Neural cell (in vitro differentiated cells): Measurements from ENCODE around the gene WDR91. TPM values are rescaled to one million over a fixed set of nuclear protein-coding genes. Genes with fewer than 3 reads are reported as not detected.

Source experiments
- H2AFZ ChIP-seq: fragments of 200-600, 300-800 bp; sonication (generic), shearing (Covaris generic); 2 replicates; pipeline ENCODE4 v1.6.0; 2014; ENCODE audit warnings: low read depth, mild to moderate bottlenecking, antibody characterized with exemption, low read length, moderate library complexity
- H3F3A ChIP-seq: fragments of 200-600 bp; shearing (Covaris generic); 2 replicates; pipeline ENCODE4 v1.6.1; 2016; ENCODE audit warnings: mild to moderate bottlenecking, moderate library complexity, mixed read lengths, antibody characterized with exemption, low read length; ENCODE audit not compliant: insufficient read depth, poor library complexity, severe bottlenecking
- H3K27ac ChIP-seq: fragments of 200-600, 300-800 bp; sonication (generic), shearing (Covaris generic); 2 replicates; pipeline ENCODE4 v1.5.1; 2014; ENCODE audit warnings: mild to moderate bottlenecking, low read length, moderate library complexity
- H3K27me3 ChIP-seq: fragments of 300-800, 200-600 bp; sonication (generic), shearing (Covaris generic); 2 replicates; pipeline ENCODE4 v1.6.0; 2014; ENCODE audit warnings: mild to moderate bottlenecking, low read depth, low read length, moderate library complexity; ENCODE audit not compliant: insufficient read depth
- H3K36me3 ChIP-seq: fragments of 300-800, 200-600 bp; sonication (generic), shearing (Covaris generic); 2 replicates; pipeline ENCODE4 v1.5.1; 2014; ENCODE audit warnings: mild to moderate bottlenecking, antibody characterized with exemption, low read length, moderate library complexity; ENCODE audit not compliant: insufficient read depth
- H3K4me2 ChIP-seq: fragments of 300-800, 200-600 bp; sonication (generic), shearing (Covaris generic); 2 replicates; pipeline ENCODE4 v1.6.0; 2014; ENCODE audit warnings: mild to moderate bottlenecking, low read length
- H3K4me3 ChIP-seq: fragments of 300-800, 200-600 bp; sonication (generic), shearing (Covaris generic); 2 replicates; pipeline ENCODE4 v1.5.1; 2014; ENCODE audit warnings: mild to moderate bottlenecking, low read length, moderate library complexity
- H3K79me2 ChIP-seq: fragments of 200-600 bp; shearing (Covaris generic); replicated peaks from 2 replicates; pipeline ENCODE4 v1.6.0; 2014; ENCODE audit warnings: mild to moderate bottlenecking, low read length, moderate library complexity; ENCODE audit not compliant: insufficient read depth
- H3K9ac ChIP-seq: fragments of 300-800, 200-600 bp; sonication (generic), shearing (Covaris generic); 2 replicates; pipeline ENCODE4 v1.6.1; 2016; ENCODE audit warnings: mild to moderate bottlenecking, low read length, mixed read lengths
- H3K9me2 ChIP-seq: fragments of 200-600 bp; shearing (Covaris generic); 2 replicates; pipeline ENCODE4 v1.6.1; 2016; ENCODE audit warnings: mild to moderate bottlenecking, low read length, mixed read lengths; ENCODE audit not compliant: insufficient read depth
- H3K9me3 ChIP-seq: fragments of 200-600, 300-800 bp; sonication (generic), shearing (Covaris generic); 2 replicates; pipeline ENCODE4 v1.6.1; 2016; ENCODE audit warnings: mild to moderate bottlenecking, mixed run types, low read length, moderate library complexity, mixed read lengths
- H4K20me1 ChIP-seq: fragments of 200-600 bp; shearing (Covaris generic); 2 replicates; pipeline ENCODE4 v1.6.1; 2016; ENCODE audit warnings: mild to moderate bottlenecking, mixed run types; ENCODE audit not compliant: insufficient read depth
- CTCF ChIP-seq: fragments of 450-650 bp; IDR thresholded peaks from 2 replicates; pipeline ENCODE4 v1.5.1; 2014; ENCODE audit warnings: antibody characterized with exemption, mild to moderate bottlenecking, moderate library complexity; ENCODE audit not compliant: poor library complexity, severe bottlenecking
- EP300 ChIP-seq: fragments of 450-650 bp; conservative IDR thresholded peaks from 2 replicates; pipeline ENCODE4 v1.6.1; 2014; ENCODE audit warnings: antibody characterized with exemption, mild to moderate bottlenecking, moderate library complexity; ENCODE audit not compliant: poor library complexity, severe bottlenecking
- EZH2 ChIP-seq: fragments of 200-600, 300-800 bp; shearing (Covaris generic), sonication (generic); IDR thresholded peaks from 2 replicates; pipeline ENCODE4 v1.6.1; 2014; ENCODE audit warnings: antibody characterized with exemption, low read length, borderline replicate concordance, mild to moderate bottlenecking; ENCODE audit not compliant: insufficient read depth, poor library complexity, severe bottlenecking
- MXI1 ChIP-seq: fragments of 450-650 bp; conservative IDR thresholded peaks from 2 replicates; pipeline ENCODE4 v1.6.1; 2014; ENCODE audit warnings: antibody characterized with exemption, mild to moderate bottlenecking; ENCODE audit not compliant: poor library complexity, severe bottlenecking
- POLR2AphosphoS5 ChIP-seq: IDR thresholded peaks from 2 replicates; pipeline ENCODE4 v1.6.1; 2012
- RAD21 ChIP-seq: fragments of 450-650 bp; conservative IDR thresholded peaks from 2 replicates; pipeline ENCODE4 v1.6.1; 2014; ENCODE audit warnings: antibody characterized with exemption, mild to moderate bottlenecking, moderate library complexity
- REST ChIP-seq: IDR thresholded peaks from 2 replicates; pipeline ENCODE4 v1.6.1; 2012; ENCODE audit warnings: borderline replicate concordance
- SMC3 ChIP-seq: fragments of 450-650 bp; conservative IDR thresholded peaks from 2 replicates; pipeline ENCODE4 v1.6.1; 2014; ENCODE audit warnings: antibody characterized with exemption, mild to moderate bottlenecking, moderate library complexity; ENCODE audit not compliant: poor library complexity
- TAF1 ChIP-seq: IDR thresholded peaks from 2 replicates; pipeline ENCODE4 v1.6.1; 2012; ENCODE audit warnings: low read depth
- polyA plus RNA-seq: library from polyadenylated mRNA; depleted of rRNA; stranded (reverse); fragments of >200 nt; gene quantifications from 2 replicates; pipeline ENCODE4 v1.2.3, GENCODE V29; 2014

The WDR91 gene
- polyA plus RNA-seq, 1 donor from 2014 or later, result 17.7 TPM

GRCh38 chr7:135192914-135193536 lies 18.3 kb downstream of the WDR91 start:
- Histone ChIP-seq H4K20me1 (no peaks in the 10 kb centered on the region), H3K9me3 (no peaks in the 10 kb centered on the region), H3K27ac (no peak overlapping the region), H3K4me2 (no peak overlapping the region), H3K36me3 (no peaks in the 10 kb centered on the region), H3K9me2 (no peaks in the 10 kb centered on the region), H3K9ac (no peak overlapping the region), H2AFZ (no peak overlapping the region), H3F3A (no peaks in the 10 kb centered on the region), H3K79me2 (no peaks in the 10 kb centered on the region), H3K27me3 (no peaks in the 10 kb centered on the region), H3K4me3 (no peak overlapping the region)
- TF ChIP-seq RAD21 (no peak), EZH2 (no peak), REST (no peak), TAF1 (no peak), MXI1 (no peak), EP300 (no peak), CTCF (no peak)

GRCh38 chr7:135190703-135191102 lies 20.6 kb downstream of the WDR91 start:
- Histone ChIP-seq H3K4me2 (no peak overlapping the region), H3K27me3 (no peaks in the 10 kb centered on the region), H3K79me2 (no peaks in the 10 kb centered on the region), H3K27ac (no peak overlapping the region), H3K9me3 (no peaks in the 10 kb centered on the region), H3K36me3 (peaks cover 12% of the 10 kb centered on the region), H3K9me2 (no peaks in the 10 kb centered on the region), H3K4me3 (no peak overlapping the region), H3F3A (no peaks in the 10 kb centered on the region), H3K9ac (no peak overlapping the region), H2AFZ (no peak overlapping the region), H4K20me1 (no peaks in the 10 kb centered on the region)
- no peak for TF ChIP-seq RAD21

- Histone ChIP-seq H3K4me3 (no peak overlapping the region), H3K9me2 (no peaks in the 10 kb centered on the region), H3F3A (no peaks in the 10 kb centered on the region), H3K27me3 (no peaks in the 10 kb centered on the region), H3K79me2 (no peaks in the 10 kb centered on the region), H3K9me3 (no peaks in the 10 kb centered on the region), H3K27ac (no peak overlapping the region), H3K4me2 (no peak overlapping the region), H4K20me1 (no peaks in the 10 kb centered on the region), H3K9ac (no peak overlapping the region), H3K36me3 (peaks cover 17% of the 10 kb centered on the region), H2AFZ (no peak overlapping the region)
- TF ChIP-seq EZH2 (no peak), RAD21 (no peak), EP300 (no peak), CTCF (no peak), REST (no peak), TAF1 (no peak), MXI1 (no peak), SMC3 (no peak), POLR2AphosphoS5 (no peak)
These were observed 21.4 kb downstream of the WDR91 start for GRCh38 chr7:135189961-135190360.
